ENCODE results near the gene ZNF169. TPM values are rescaled to one million over a fixed set of nuclear protein-coding genes. Genes with fewer than 3 reads are reported as not detected.
"Not testable (repeated sequence)": the region's sequence is repeated elsewhere in the genome, so short reads cannot be mapped to it uniquely, and the experiment has no call there.

Gene ZNF169
- polyA plus RNA-seq, 1 of the 3 experiments (the other 2 are of a cell fraction), result 3.1 TPM

DNA sequence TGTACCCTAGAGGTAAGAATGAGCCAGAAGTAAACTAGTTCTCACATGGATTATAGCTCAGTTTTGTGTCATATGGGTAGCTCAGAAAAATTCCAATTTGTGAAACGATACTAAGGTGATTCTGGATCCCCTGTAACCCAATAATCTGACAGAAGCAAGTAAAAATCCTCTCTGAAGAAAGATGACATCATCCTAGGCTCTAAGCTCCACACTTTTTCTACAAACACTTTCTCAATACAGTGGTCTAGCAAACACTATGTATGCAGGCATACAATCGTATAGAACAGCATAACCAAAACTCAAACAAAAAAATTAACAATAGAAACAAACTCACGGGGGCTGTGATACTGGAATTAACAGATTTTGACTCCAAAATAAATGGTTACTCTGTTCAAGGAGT lies 26.7 kb upstream of the ZNF169 start:
- Histone ChIP-seq H3K9me3 (no peaks in the 10 kb centered on the region), H2AFZ (ENCODE audit: low read depth) (no peak overlapping the region), H3K27me3 (ENCODE audit: insufficient read depth) (no peaks in the 10 kb centered on the region; the same call in 1 of the 2 replicates), H3K9me2 (no peaks in the 10 kb centered on the region), H3K27ac (ENCODE audit: low read depth in 2 of 2, low read length in 1 of 2) (no peak overlapping the region), H3K4me1 (ENCODE audit: control insufficient read depth in 1 of 2, insufficient read depth in 2 of 2, low read depth in 1 of 2, low read length in 1 of 2) (no peaks in the 10 kb centered on the region), H4K20me1 (ENCODE audit: insufficient read depth) (no peaks in the 10 kb centered on the region), H3K36me3 (replicated peaks in 1 of 2; ENCODE audit: control insufficient read depth in 1 of 2, insufficient read depth in 2 of 2, low read length in 1 of 2) (no peaks in the 10 kb centered on the region), H3K9ac (no peak overlapping the region), H3K4me2 (no peak overlapping the region), H3F3A (replicated peaks; ENCODE audit: insufficient read depth) (no peaks in the 10 kb centered on the region), H3K79me2 (ENCODE audit: insufficient read depth) (no peaks in the 10 kb centered on the region), H3K4me3 (ENCODE audit: low read depth in 2 of 2, low read length in 1 of 2) (no peak overlapping the region)
- CTCF ChIA-PET, result interaction anchor here (0.6 to 1.3 kb wide), 3 partner anchors 19 to 556 kb away, joined by 3 to 6 read pairs (median 3); no protein-coding TSS in a partner anchor
- TF ChIP-seq ELF1 (IDR thresholded peaks at IDR 0.05) (no peak), EZH2phosphoT487 (IDR thresholded peaks at IDR 0.05; ENCODE audit: borderline replicate concordance, low read depth) (no peak), SMC3 (IDR thresholded peaks at IDR 0.05; ENCODE audit: low read depth, low read length) (no peak), RXRA (IDR thresholded peaks at IDR 0.05; ENCODE audit: borderline replicate concordance, low read depth) (no peak), GABPA (IDR thresholded peaks at IDR 0.05; ENCODE audit: low read depth) (no peak), MXI1 (IDR thresholded peaks at IDR 0.05; ENCODE audit: low read depth, low read length) (no peak), TCF12 (IDR thresholded peaks at IDR 0.05) (no peak)
- TF ChIP-seq, protein P1, sequence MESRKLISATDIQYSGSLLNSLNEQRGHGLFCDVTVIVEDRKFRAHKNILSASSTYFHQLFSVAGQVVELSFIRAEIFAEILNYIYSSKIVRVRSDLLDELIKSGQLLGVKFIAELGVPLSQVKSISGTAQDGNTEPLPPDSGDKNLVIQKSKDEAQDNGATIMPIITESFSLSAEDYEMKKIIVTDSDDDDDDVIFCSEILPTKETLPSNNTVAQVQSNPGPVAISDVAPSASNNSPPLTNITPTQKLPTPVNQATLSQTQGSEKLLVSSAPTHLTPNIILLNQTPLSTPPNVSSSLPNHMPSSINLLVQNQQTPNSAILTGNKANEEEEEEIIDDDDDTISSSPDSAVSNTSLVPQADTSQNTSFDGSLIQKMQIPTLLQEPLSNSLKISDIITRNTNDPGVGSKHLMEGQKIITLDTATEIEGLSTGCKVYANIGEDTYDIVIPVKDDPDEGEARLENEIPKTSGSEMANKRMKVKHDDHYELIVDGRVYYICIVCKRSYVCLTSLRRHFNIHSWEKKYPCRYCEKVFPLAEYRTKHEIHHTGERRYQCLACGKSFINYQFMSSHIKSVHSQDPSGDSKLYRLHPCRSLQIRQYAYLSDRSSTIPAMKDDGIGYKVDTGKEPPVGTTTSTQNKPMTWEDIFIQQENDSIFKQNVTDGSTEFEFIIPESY (IDR thresholded peaks at IDR 0.05; ENCODE audit: borderline replicate concordance, low read depth), result no peak
- TF ChIP-seq, protein P2, sequence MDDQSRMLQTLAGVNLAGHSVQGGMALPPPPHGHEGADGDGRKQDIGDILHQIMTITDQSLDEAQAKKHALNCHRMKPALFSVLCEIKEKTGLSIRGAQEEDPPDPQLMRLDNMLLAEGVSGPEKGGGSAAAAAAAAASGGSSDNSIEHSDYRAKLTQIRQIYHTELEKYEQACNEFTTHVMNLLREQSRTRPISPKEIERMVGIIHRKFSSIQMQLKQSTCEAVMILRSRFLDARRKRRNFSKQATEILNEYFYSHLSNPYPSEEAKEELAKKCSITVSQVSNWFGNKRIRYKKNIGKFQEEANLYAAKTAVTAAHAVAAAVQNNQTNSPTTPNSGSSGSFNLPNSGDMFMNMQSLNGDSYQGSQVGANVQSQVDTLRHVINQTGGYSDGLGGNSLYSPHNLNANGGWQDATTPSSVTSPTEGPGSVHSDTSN (IDR thresholded peaks at IDR 0.05), result no peak
- POLR2A ChIA-PET, result no interaction called here
- no peak for DNase-seq
- WGBS (ENCODE audit: low lambda C conversion rate), result 27% methylated on average over 3 of the region's 3 CpGs

DNA sequence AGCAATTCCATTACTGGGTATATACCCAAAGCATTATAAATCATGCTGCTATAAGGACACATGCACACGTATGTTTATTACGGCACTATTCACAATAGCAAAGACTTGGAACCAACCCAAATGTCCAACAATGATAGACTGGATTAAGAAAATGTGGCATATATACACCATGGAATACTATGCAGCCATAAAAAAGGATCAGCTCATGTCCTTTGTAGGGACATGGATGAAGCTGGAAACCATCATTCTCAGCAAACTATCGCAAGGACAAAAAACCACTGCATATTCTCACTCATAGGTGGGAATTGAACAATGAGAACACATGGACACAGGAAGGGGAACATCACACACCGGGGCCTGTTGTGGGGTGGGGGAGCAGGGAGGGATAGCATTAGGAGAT lies 18.0 kb upstream of the ZNF169 start:
- CTCF ChIA-PET; H3K4me1 ChIP-seq (ENCODE audit: control insufficient read depth in 1 of 2, insufficient read depth in 2 of 2, low read depth in 1 of 2, low read length in 1 of 2); H2AFZ ChIP-seq (ENCODE audit: low read depth); H3K9ac ChIP-seq; H3K27ac ChIP-seq (ENCODE audit: low read depth in 2 of 2, low read length in 1 of 2); H3K36me3 ChIP-seq (replicated peaks in 1 of 2; ENCODE audit: control insufficient read depth in 1 of 2, insufficient read depth in 2 of 2, low read length in 1 of 2); H3K27me3 ChIP-seq (ENCODE audit: insufficient read depth); DNase-seq; H3K4me2 ChIP-seq; H3K4me3 ChIP-seq (ENCODE audit: low read depth in 2 of 2, low read length in 1 of 2); H3K79me2 ChIP-seq (ENCODE audit: insufficient read depth); POLR2A ChIA-PET; H3F3A ChIP-seq (replicated peaks; ENCODE audit: insufficient read depth); H3K9me2 ChIP-seq; H4K20me1 ChIP-seq (ENCODE audit: insufficient read depth); H3K9me3 ChIP-seq: not testable (repeated sequence)
- WGBS (ENCODE audit: low lambda C conversion rate), result 66% methylated on average over 4 of the region's 4 CpGs

DNA sequence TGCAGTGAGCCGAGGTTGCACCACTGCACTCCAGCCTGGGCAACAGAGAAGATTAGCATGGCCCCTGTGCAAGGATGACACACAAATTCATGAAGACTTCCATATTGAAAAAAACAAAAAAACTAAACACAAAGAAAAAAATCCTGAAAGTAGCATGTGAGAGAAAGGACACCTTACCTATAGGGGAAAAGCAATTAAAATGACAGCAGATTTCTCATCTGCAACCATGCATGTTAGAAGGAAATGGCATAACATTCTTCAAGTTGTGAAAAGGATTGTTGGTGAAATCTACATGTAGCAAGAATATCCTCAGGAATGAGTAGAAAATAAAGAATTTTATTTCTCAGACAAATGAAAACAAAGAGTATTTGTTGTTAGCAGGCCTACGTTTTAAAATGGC lies 13.4 kb upstream of the ZNF169 start:
- no peak for DNase-seq
- Histone ChIP-seq H3K27ac (ENCODE audit: low read depth in 2 of 2, low read length in 1 of 2) (no peak overlapping the region), H3K4me3 (ENCODE audit: low read depth in 2 of 2, low read length in 1 of 2) (no peak overlapping the region), H3K27me3 (ENCODE audit: insufficient read depth) (no peaks in the 10 kb centered on the region), H3K79me2 (ENCODE audit: insufficient read depth) (no peaks in the 10 kb centered on the region), H3K4me1 (ENCODE audit: control insufficient read depth in 1 of 2, insufficient read depth in 2 of 2, low read depth in 1 of 2, low read length in 1 of 2) (no peaks in the 10 kb centered on the region), H2AFZ (ENCODE audit: low read depth) (no peak overlapping the region), H3K36me3 (replicated peaks in 1 of 2; ENCODE audit: control insufficient read depth in 1 of 2, insufficient read depth in 2 of 2, low read length in 1 of 2) (no peaks in the 10 kb centered on the region), H3K9me3 (no peaks in the 10 kb centered on the region), H3K9me2 (no peaks in the 10 kb centered on the region), H3K9ac (no peak overlapping the region), H3K4me2 (no peak overlapping the region), H3F3A (replicated peaks; ENCODE audit: insufficient read depth) (no peaks in the 10 kb centered on the region), H4K20me1 (ENCODE audit: insufficient read depth) (no peaks in the 10 kb centered on the region)
- 15% methylated on average over 2 of the region's 2 CpGs for WGBS (ENCODE audit: low lambda C conversion rate)
- POLR2A ChIA-PET, result no interaction called here
- CTCF ChIA-PET, result no interaction called here
- TF ChIP-seq, protein P3, sequence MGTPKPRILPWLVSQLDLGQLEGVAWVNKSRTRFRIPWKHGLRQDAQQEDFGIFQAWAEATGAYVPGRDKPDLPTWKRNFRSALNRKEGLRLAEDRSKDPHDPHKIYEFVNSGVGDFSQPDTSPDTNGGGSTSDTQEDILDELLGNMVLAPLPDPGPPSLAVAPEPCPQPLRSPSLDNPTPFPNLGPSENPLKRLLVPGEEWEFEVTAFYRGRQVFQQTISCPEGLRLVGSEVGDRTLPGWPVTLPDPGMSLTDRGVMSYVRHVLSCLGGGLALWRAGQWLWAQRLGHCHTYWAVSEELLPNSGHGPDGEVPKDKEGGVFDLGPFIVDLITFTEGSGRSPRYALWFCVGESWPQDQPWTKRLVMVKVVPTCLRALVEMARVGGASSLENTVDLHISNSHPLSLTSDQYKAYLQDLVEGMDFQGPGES (IDR thresholded peaks at IDR 0.05; ENCODE audit: low read depth, low read length), result no peak
- no peak for TF ChIP-seq NFIC (IDR thresholded peaks at IDR 0.05; ENCODE audit: borderline replicate concordance)
- no peak for TF ChIP-seq RAD21 (IDR thresholded peaks at IDR 0.05; ENCODE audit: low read length)
- TF ChIP-seq, protein P4, sequence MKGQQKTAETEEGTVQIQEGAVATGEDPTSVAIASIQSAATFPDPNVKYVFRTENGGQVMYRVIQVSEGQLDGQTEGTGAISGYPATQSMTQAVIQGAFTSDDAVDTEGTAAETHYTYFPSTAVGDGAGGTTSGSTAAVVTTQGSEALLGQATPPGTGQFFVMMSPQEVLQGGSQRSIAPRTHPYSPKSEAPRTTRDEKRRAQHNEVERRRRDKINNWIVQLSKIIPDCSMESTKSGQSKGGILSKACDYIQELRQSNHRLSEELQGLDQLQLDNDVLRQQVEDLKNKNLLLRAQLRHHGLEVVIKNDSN (IDR thresholded peaks at IDR 0.05; ENCODE audit: borderline replicate concordance, low read depth), result no peak
- TF ChIP-seq, protein P5, sequence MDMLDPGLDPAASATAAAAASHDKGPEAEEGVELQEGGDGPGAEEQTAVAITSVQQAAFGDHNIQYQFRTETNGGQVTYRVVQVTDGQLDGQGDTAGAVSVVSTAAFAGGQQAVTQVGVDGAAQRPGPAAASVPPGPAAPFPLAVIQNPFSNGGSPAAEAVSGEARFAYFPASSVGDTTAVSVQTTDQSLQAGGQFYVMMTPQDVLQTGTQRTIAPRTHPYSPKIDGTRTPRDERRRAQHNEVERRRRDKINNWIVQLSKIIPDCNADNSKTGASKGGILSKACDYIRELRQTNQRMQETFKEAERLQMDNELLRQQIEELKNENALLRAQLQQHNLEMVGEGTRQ (IDR thresholded peaks at IDR 0.05; ENCODE audit: borderline replicate concordance, low read depth, low read length), result no peak
- no peak for TF ChIP-seq FOXJ3 (CRISPR knock-in tag; IDR thresholded peaks at IDR 0.05)
- no peak for TF ChIP-seq SMC3 (IDR thresholded peaks at IDR 0.05; ENCODE audit: low read depth, low read length)
- no peak for TF ChIP-seq SIN3A (IDR thresholded peaks at IDR 0.05; ENCODE audit: borderline replicate concordance, low read depth, low read length)
- TF ChIP-seq, protein P2 (IDR thresholded peaks at IDR 0.05), result no peak

All from SK-N-SH (cell line).